DND-41 (cell line): ENCODE measurements around the gene IPO4.
"Not testable (repeated sequence)": the region's sequence is repeated elsewhere in the genome, so short reads cannot be mapped to it uniquely, and the experiment has no call there.

Source experiments
- ATAC-seq: fragments of 200-7000 bp; cut with Tn5 transposase; 3 replicates; pipeline ENCODE4 v1.9.1; 2021; ENCODE audit warnings: low read depth; ENCODE audit not compliant: insufficient read depth
- DNase-seq: peaks from one replicate; pipeline ENCODE4 v3.0.0-alpha.2; 2020
- H2AFZ ChIP-seq: 2 replicates; pipeline ENCODE4 v1.6.0; 2012; ENCODE audit warnings: low read depth, low read length
- H3K27ac ChIP-seq: 2 replicates; pipeline ENCODE4 v1.5.1; 2012; ENCODE audit warnings: low read length, inconsistent platforms
- H3K27me3 ChIP-seq: fragments of 200-600 bp; sonication (generic); 2 replicates; pipeline ENCODE4 v1.6.0; 2012; ENCODE audit warnings: low read length, mild to moderate bottlenecking, inconsistent platforms; ENCODE audit not compliant: insufficient read depth, poor library complexity
- H3K36me3 ChIP-seq: 2 replicates; pipeline ENCODE4 v1.5.1; 2012; ENCODE audit warnings: low read length, inconsistent platforms; ENCODE audit not compliant: insufficient read depth
- H3K4me1 ChIP-seq: 2 replicates; pipeline ENCODE4 v1.5.1; 2012; ENCODE audit warnings: mild to moderate bottlenecking, low read length; ENCODE audit not compliant: insufficient read depth
- H3K4me2 ChIP-seq: 2 replicates; pipeline ENCODE4 v1.6.0; 2012; ENCODE audit warnings: mild to moderate bottlenecking, moderate library complexity, low read length, inconsistent platforms; ENCODE audit not compliant: insufficient read depth
- H3K4me3 ChIP-seq, 2 experiments: fragments of 200-600 bp in 1 of 2; shearing (Covaris generic) in 1 of 2; 2 replicates each; pipeline ENCODE4 v1.5.1; 2012 to 2016; ENCODE audit warnings: inconsistent platforms in 2 of 2, low read length in 2 of 2, mild to moderate bottlenecking in 2 of 2, low read depth in 1 of 2, moderate library complexity in 1 of 2
- H3K79me2 ChIP-seq: 2 replicates; pipeline ENCODE4 v1.6.0; 2012; ENCODE audit warnings: low read length, inconsistent platforms; ENCODE audit not compliant: insufficient read depth
- H3K9ac ChIP-seq: 2 replicates; pipeline ENCODE4 v1.6.0; 2012; ENCODE audit warnings: low read depth, mild to moderate bottlenecking, inconsistent platforms, low read length, moderate library complexity
- H3K9me3 ChIP-seq: 2 replicates; pipeline ENCODE4 v1.5.1; 2012; ENCODE audit warnings: low read length, moderate library complexity, mild to moderate bottlenecking, inconsistent platforms; ENCODE audit not compliant: insufficient read depth, severe bottlenecking
- H4K20me1 ChIP-seq: 2 replicates; pipeline ENCODE4 v1.6.0; 2012; ENCODE audit warnings: low read length; ENCODE audit not compliant: insufficient read depth
- EZH2 ChIP-seq: IDR thresholded peaks from 3 replicates; pipeline ENCODE4 v1.6.1; 2012; ENCODE audit warnings: borderline replicate concordance, low read depth, mild to moderate bottlenecking, moderate library complexity, low read length, inconsistent platforms; ENCODE audit not compliant: severe bottlenecking
- TF ChIP-seq, protein P1 (sequence below): IDR thresholded peaks from 2 replicates; pipeline ENCODE4 v1.5.1; 2012; ENCODE audit warnings: borderline replicate concordance, low read length, moderate library complexity, mild to moderate bottlenecking; ENCODE audit not compliant: poor library complexity, severe bottlenecking; ENCODE audit errors: extremely low read depth

Gene IPO4

DNA sequence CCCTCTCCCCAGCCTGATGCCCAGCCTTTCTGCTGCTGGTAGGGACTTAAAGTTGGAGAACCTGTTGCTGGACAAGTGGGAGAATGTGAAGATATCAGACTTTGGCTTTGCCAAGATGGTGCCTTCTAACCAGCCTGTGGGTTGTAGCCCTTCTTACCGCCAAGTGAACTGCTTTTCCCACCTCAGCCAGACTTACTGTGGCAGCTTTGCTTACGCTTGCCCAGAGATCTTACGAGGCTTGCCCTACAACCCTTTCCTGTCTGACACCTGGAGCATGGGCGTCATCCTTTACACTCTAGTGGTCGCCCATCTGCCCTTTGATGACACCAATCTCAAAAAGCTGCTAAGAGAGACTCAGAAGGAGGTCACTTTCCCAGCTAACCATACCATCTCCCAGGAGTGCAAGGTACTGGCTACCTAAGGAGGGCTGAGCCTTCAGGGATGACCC, 18.5 kb upstream of the IPO4 start:
- Histone ChIP-seq H3K36me3 (peaks cover 78% of the 10 kb centered on the region), H3K79me2 (peaks cover 18% of the 10 kb centered on the region), H3K27me3 (no peaks in the 10 kb centered on the region), H3K4me3 (no peak overlapping the region), H2AFZ (no peak overlapping the region), H3K9ac (no peak overlapping the region), H3K27ac (no peak overlapping the region), H3K4me1 (peaks cover 11% of the 10 kb centered on the region), H3K9me3 (peaks cover 3% of the 10 kb centered on the region), H3K4me2 (no peak overlapping the region), H4K20me1 (no peaks in the 10 kb centered on the region)
- TF ChIP-seq, protein P1, sequence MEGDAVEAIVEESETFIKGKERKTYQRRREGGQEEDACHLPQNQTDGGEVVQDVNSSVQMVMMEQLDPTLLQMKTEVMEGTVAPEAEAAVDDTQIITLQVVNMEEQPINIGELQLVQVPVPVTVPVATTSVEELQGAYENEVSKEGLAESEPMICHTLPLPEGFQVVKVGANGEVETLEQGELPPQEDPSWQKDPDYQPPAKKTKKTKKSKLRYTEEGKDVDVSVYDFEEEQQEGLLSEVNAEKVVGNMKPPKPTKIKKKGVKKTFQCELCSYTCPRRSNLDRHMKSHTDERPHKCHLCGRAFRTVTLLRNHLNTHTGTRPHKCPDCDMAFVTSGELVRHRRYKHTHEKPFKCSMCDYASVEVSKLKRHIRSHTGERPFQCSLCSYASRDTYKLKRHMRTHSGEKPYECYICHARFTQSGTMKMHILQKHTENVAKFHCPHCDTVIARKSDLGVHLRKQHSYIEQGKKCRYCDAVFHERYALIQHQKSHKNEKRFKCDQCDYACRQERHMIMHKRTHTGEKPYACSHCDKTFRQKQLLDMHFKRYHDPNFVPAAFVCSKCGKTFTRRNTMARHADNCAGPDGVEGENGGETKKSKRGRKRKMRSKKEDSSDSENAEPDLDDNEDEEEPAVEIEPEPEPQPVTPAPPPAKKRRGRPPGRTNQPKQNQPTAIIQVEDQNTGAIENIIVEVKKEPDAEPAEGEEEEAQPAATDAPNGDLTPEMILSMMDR = no peak
- TF ChIP-seq EZH2 = no peak
- DNase-seq (no peak), ATAC-seq (no peak)

DNA sequence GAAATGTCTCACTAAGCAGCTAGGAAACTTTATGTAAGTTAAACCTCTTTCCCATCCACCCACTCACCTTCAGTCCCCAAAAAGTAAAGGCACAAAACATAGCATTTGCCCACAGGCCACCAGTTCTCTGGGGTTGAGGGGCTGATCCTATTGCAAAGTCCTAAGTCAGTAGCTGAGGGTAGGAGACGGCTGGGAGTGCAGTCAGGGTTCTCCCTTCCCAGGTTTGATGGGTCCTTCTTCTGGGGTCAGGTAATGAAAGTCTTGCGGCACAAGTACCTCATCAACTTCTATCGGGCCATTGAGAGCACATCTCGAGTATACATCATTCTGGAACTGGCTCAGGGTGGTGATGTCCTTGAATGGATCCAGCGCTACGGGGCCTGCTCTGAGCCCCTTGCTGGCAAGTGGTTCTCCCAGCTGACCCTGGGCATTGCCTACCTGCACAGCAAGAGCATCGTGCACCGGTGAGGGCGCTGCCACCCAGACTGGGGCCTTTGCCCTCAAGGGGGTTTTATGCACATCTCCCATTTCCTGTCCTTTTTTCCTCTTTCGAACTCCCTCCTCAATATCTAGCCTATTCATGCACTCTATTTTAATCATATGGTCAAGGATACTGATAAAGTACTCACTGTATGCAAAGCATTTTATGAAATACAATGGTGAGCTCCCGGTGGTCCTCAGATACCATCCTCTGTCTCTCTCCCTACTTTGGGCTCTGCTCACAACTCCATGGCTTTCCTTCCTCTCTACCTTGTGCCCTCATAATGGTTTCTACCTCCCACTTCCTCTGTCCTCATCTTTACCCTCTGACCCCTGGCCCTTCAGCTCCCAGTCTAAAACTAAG, 17.9 kb upstream of the IPO4 start:
- no peaks in the 10 kb centered on the region for H4K20me1 ChIP-seq
- no peak for ATAC-seq
- H3K4me1 ChIP-seq = peaks cover 4% of the 10 kb centered on the region
- H3K9me3 ChIP-seq = peaks cover 5% of the 10 kb centered on the region
- no peak overlapping the region for H3K27ac ChIP-seq
- H3K27me3 ChIP-seq = no peaks in the 10 kb centered on the region
- H3K4me2 ChIP-seq = no peak overlapping the region
- H3K9ac ChIP-seq = no peak overlapping the region
- H3K36me3 ChIP-seq = peaks cover 79% of the 10 kb centered on the region
- no peak for TF ChIP-seq EZH2
- TF ChIP-seq, protein P1 = no peak
- no peak for DNase-seq
- no peak overlapping the region for H3K4me3 ChIP-seq
- H2AFZ ChIP-seq = no peak overlapping the region
- H3K79me2 ChIP-seq = peaks cover 15% of the 10 kb centered on the region

DNA sequence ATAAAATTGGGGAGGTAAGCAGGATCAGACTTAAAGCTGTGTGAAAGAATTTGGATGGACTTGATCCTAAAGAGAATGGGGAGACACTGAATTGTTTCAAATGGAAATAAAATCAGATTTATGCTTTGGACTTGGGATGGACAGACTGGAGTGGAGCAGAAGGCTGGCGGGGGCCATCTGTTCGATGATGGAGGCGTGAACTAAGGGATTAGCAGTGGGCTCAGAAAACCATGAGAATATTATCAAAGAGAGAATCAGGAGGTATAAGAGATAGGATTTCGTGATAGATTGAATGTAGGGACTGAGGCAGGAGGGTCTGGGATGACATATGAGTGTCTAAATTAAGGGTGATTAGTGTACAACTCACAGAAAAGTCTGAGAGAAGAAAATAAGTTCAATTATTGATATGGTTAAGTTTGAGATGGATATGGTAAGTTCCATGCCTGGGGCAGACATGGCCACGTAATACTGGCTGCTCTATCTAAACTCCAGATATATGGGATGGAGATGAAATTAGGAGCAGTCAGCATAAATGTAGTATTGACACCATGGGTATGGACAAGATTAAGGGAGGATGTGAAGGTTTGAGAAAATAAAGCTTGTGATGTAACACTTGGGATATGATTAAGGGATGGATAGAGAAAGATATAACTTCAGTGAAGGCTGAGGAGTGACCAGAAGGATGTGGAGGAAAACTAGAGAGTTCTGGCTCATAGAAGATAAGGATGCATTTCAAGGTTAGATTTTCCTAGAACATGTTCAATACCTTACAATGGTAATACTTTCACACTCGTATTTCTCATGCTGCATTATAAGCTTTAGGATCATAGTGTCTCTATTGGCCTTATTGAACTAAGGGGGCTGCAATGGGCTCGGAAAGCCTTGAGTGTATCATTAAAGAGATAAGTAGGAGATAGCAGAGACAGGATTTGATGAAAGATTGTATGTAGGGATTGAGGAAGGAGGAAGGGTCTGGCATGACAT, 15.8 kb upstream of the IPO4 start:
- H3K27me3 ChIP-seq = no peaks in the 10 kb centered on the region
- no peak overlapping the region for H2AFZ ChIP-seq
- no peaks in the 10 kb centered on the region for H3K4me1 ChIP-seq
- peaks cover 72% of the 10 kb centered on the region for H3K36me3 ChIP-seq
- H3K4me3 ChIP-seq = no peak overlapping the region
- ATAC-seq (no peak), DNase-seq (no peak)
- no peak overlapping the region for H3K4me2 ChIP-seq
- H3K79me2 ChIP-seq = peaks cover 4% of the 10 kb centered on the region; the same call in 1 of the 2 replicates
- no peaks in the 10 kb centered on the region for H4K20me1 ChIP-seq
- H3K27ac ChIP-seq = no peak overlapping the region
- H3K9ac ChIP-seq = no peak overlapping the region
- TF ChIP-seq EZH2 = no peak
- TF ChIP-seq, protein P1 = no peak
- H3K9me3 ChIP-seq = peaks cover 5% of the 10 kb centered on the region

DNA sequence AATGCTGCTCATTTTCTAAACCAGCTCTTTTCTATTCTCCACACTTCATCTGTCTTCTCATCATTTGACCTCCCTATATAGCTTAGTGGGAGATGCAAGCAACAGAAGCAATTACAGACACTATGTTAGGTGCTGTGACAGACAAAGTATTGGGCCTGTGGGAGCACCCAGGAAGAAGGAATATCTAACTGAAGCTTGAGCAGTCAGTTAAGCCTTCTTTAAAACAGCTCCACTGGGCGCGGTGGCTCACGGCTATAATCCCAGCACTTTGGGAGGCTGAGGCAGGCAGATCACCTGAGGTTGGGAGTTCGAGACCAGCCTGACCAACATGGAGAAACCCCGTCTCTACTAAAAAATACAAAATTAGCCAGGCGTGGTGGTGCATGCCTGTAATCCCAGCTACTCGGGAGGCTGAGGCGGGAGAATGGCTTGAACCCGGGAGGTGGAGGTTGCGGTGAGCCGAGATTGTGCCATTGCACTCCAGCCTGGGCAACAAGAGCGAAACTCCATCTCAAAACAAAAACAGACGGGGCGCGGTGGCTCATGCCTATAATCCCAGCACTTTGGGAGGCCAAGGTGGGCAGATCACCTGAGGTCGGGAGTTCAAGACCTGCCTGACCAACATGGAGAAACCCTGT, 14.8 kb upstream of the IPO4 start:
- H4K20me1 ChIP-seq = not testable (repeated sequence)

DNA sequence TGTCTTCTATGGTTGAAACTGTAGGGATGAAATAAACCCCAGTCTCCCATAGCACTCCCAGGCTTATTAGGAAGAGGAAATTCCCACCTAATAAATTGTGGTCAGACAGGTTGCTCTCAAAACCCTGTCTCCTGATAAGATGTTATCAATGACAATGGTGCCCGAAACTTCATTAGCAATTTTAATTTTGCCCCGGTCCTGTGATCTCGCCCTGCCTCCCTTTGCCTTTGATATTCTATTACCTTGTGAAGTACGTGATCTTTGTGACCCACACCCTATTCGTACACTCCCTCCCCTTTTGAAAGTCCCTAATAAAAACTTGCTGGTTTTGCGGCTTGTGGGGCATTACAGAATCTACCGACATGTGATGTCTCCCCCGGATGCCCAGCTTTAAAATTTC, 13.9 kb upstream of the IPO4 start:
- not testable (repeated sequence) for H3K79me2 ChIP-seq, H3K9me3 ChIP-seq, H3K27ac ChIP-seq, ATAC-seq, H3K27me3 ChIP-seq, H3K4me1 ChIP-seq, H2AFZ ChIP-seq, H3K4me3 ChIP-seq, H3K4me2 ChIP-seq, H3K9ac ChIP-seq, DNase-seq, H4K20me1 ChIP-seq
- peaks cover 56% of the 10 kb centered on the region for H3K36me3 ChIP-seq

More for the DNA sequence above, 14.8 kb upstream of the IPO4 start:
- not testable (repeated sequence) for H3K4me1 ChIP-seq, H3K4me2 ChIP-seq, DNase-seq, H2AFZ ChIP-seq, H3K9ac ChIP-seq, H3K4me3 ChIP-seq, H3K9me3 ChIP-seq, H3K27ac ChIP-seq, ATAC-seq, H3K27me3 ChIP-seq, H3K79me2 ChIP-seq
- peaks cover 65% of the 10 kb centered on the region for H3K36me3 ChIP-seq
